ES-I3 (cell line): ENCODE measurements around the gene SOBP.

Source experiments
- H3K36me3 ChIP-seq: 2 replicates; pipeline ENCODE4 v1.6.1; 2013; ENCODE audit warnings: mild to moderate bottlenecking, low read length, control low read depth, moderate library complexity; ENCODE audit not compliant: insufficient read depth
- H3K4me1 ChIP-seq: 2 replicates; pipeline ENCODE4 v1.6.1; 2013; ENCODE audit warnings: mild to moderate bottlenecking, control low read depth, low read length; ENCODE audit not compliant: insufficient read depth
- H3K9ac ChIP-seq: 2 replicates; pipeline ENCODE4 v1.6.1; 2013; ENCODE audit warnings: low read depth, mild to moderate bottlenecking, low read length, moderate library complexity
- H3K9me3 ChIP-seq: 2 replicates; pipeline ENCODE4 v1.6.1; 2013; ENCODE audit warnings: mild to moderate bottlenecking, low read length, moderate library complexity; ENCODE audit not compliant: control insufficient read depth, insufficient read depth

Gene SOBP

GRCh38 chr6:107563694-107564588 lies 74.0 kb downstream of the SOBP start:
- Histone ChIP-seq H3K9ac (no peak overlapping the region), H3K4me1 (peaks cover 5% of the 10 kb centered on the region; the same call in 1 of the 2 replicates), H3K36me3 (no peaks in the 10 kb centered on the region), H3K9me3 (no peaks in the 10 kb centered on the region)

DNA sequence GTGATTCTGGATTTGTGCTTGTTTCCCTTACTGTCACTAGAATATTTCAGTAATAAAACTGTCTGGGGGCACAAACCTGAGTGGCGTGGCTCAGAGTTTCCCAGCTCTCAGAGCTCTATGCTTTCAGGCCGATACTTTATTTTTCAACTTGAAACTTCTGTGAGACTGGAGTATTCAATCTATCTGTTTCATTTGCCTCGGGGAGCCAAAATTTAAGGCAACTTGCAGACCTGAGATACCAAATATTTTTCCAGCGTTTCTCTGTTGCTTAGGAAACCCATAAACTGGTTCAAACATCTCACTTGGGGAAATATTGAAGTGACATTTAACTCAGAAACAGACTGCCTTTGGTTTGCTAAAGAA lies 74.7 kb downstream of the SOBP start:
- Histone ChIP-seq H3K4me1 (peaks cover 5% of the 10 kb centered on the region; the same call in 1 of the 2 replicates), H3K9ac (no peak overlapping the region), H3K9me3 (no peaks in the 10 kb centered on the region), H3K36me3 (no peaks in the 10 kb centered on the region)

- Histone ChIP-seq H3K9me3 (no peaks in the 10 kb centered on the region), H3K36me3 (no peaks in the 10 kb centered on the region), H3K4me1 (peaks cover 5% of the 10 kb centered on the region; the same call in 1 of the 2 replicates), H3K9ac (no peak overlapping the region; the same call in 1 of the 2 replicates)
Measured at GRCh38 chr6:107565165-107565723, 75.3 kb downstream of the SOBP start.

- Histone ChIP-seq H3K36me3 (no peaks in the 10 kb centered on the region), H3K9ac (no peak overlapping the region), H3K9me3 (no peaks in the 10 kb centered on the region), H3K4me1 (0 out of 2 replicates have a peak, but pooled peaks cover under 1% of the 10 kb centered on the region)
Measured at GRCh38 chr6:107567643-107568042, 77.7 kb downstream of the SOBP start.

- H3K36me3 ChIP-seq, result no peaks in the 10 kb centered on the region
- no peak overlapping the region for H3K9ac ChIP-seq
- H3K9me3 ChIP-seq, result no peaks in the 10 kb centered on the region
- 0 out of 2 replicates have a peak, but pooled peaks cover 4% of the 10 kb centered on the region for H3K4me1 ChIP-seq
Measured at GRCh38 chr6:107569473-107569872, 79.6 kb downstream of the SOBP start.

GRCh38 chr6:107571354-107571753 lies 81.4 kb downstream of the SOBP start:
- Histone ChIP-seq H3K9me3 (no peaks in the 10 kb centered on the region), H3K4me1 (0 out of 2 replicates have a peak, but pooled peaks cover 4% of the 10 kb centered on the region), H3K36me3 (no peaks in the 10 kb centered on the region), H3K9ac (no peak overlapping the region)

- no peaks in the 10 kb centered on the region for H3K36me3 ChIP-seq
- H3K4me1 ChIP-seq, result 0 out of 2 replicates have a peak, but pooled peaks cover 4% of the 10 kb centered on the region
- no peak overlapping the region for H3K9ac ChIP-seq
- no peaks in the 10 kb centered on the region for H3K9me3 ChIP-seq
Measured at GRCh38 chr6:107572886-107573285, 83.0 kb downstream of the SOBP start.

- H3K36me3 ChIP-seq, result no peaks in the 10 kb centered on the region
- H3K9ac ChIP-seq, result no peak overlapping the region
- peaks cover 22% of the 10 kb centered on the region for H3K4me1 ChIP-seq
- H3K9me3 ChIP-seq, result no peaks in the 10 kb centered on the region
Measured at GRCh38 chr6:107574856-107575255, 84.9 kb downstream of the SOBP start.

DNA sequence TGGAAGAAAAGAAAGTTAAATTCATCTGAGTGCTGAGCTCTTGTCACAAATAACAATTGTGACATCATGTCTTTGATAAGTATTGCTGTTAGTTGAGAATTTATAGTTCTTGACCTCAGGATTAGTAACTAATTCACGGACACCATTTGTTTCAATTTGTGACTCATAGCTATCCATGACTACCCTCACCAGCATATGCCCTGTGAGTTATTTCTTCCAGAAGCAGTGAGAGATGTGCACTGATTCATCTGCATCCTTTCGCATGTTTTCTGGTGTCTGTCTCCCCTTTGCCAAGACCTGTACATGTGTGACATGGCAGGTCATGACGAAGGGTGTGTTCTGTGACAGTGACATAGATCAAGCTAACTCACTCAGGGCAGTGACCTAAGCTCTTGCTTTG lies 86.9 kb downstream of the SOBP start:
- peaks cover 22% of the 10 kb centered on the region for H3K4me1 ChIP-seq
- H3K9ac ChIP-seq, result no peak overlapping the region
- H3K9me3 ChIP-seq, result no peaks in the 10 kb centered on the region
- no peaks in the 10 kb centered on the region for H3K36me3 ChIP-seq

GRCh38 chr6:107578642-107579341 lies 88.9 kb downstream of the SOBP start:
- no peak overlapping the region for H3K9ac ChIP-seq
- peaks cover 19% of the 10 kb centered on the region for H3K4me1 ChIP-seq
- H3K36me3 ChIP-seq, result no peaks in the 10 kb centered on the region
- H3K9me3 ChIP-seq, result no peaks in the 10 kb centered on the region

DNA sequence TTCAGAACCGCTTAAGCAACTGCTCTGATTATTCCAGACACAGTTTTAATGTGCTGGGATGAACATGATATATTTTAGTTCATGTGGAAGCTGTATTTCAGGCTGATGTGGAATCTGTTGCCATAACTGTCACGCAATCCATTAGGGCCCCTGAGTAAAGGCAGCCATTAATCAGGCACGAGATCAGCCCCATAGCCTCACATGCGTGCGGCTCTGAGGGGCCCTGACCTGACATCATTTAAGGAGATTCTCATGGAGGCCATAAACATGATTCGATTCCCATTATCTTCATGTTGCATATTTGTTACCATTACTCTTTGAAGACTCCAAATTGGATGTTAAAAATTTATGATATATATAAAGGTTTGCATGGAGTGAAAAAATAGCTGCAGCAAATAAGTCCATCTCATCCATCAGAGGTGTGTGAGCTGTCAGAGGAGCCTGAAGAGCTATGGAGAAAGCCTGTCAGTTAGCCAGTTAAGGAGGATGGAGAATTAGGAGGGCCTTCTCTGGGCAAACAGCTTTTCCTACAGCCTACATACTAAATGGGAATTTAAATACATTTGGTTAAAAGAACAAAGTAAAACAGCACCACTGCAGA lies 89.6 kb downstream of the SOBP start:
- Histone ChIP-seq H3K9me3 (no peaks in the 10 kb centered on the region), H3K36me3 (no peaks in the 10 kb centered on the region), H3K4me1 (peaks cover 19% of the 10 kb centered on the region), H3K9ac (no peak overlapping the region)

GRCh38 chr6:107582086-107582485 lies 92.2 kb downstream of the SOBP start:
- Histone ChIP-seq H3K9me3 (no peaks in the 10 kb centered on the region), H3K4me1 (peaks cover 25% of the 10 kb centered on the region), H3K9ac (no peak overlapping the region), H3K36me3 (no peaks in the 10 kb centered on the region)

- Histone ChIP-seq H3K4me1 (peaks cover 9% of the 10 kb centered on the region), H3K36me3 (no peaks in the 10 kb centered on the region), H3K9me3 (no peaks in the 10 kb centered on the region), H3K9ac (no peak overlapping the region)
Measured at GRCh38 chr6:107584726-107585125, 94.8 kb downstream of the SOBP start.

DNA sequence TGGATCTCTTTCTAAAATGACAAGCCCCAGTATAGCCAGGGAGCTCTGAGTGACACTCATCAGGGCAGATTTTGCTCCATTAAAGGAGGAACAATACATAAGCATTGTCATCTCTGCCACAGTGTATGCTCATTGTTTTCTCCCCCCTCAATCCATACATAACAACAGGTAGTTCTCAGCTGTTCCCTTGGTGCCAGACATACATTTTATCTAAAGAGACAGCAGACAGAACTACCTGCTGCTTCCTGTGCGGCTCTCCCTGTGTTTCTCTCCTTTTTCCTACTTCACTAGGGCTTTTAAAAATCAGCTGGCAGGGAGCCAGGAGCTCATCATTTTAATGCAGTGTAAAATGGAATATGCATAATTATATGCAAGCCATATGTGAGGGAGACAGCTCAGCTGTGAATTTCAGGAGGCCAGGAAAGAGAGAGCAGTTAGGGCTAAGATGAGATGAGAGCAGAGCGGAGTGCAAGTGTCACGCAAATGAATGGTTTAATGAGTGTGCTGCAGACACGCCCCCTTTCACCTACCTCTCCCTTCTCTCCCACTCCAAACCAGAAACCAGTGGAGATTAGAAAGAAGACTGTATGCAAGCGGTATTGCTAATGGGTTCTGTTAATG lies 96.0 kb downstream of the SOBP start:
- Histone ChIP-seq H3K36me3 (no peaks in the 10 kb centered on the region), H3K9ac (no peak overlapping the region)

More for the DNA sequence above, 96.0 kb downstream of the SOBP start:
- H3K4me1 ChIP-seq, result peaks cover 12% of the 10 kb centered on the region
- no peaks in the 10 kb centered on the region for H3K9me3 ChIP-seq
